K562 (cell line): Measurements from ENCODE around the gene TLE6. TPM values are rescaled to one million over a fixed set of nuclear protein-coding genes. Genes with fewer than 3 reads are reported as not detected.

Experiments
- AFF1 ChIP-seq, 2 experiments: fragments of 450-650 bp; IDR thresholded peaks; 2 replicates each; pipeline ENCODE4 v1.6.1; 2018; ENCODE audit warnings: mild to moderate bottlenecking in 2 of 2, low read depth in 1 of 2; ENCODE audit not compliant: partially characterized antibody in 2 of 2
- CREB5 ChIP-seq: fragments of 250-450 bp; sonication (Bioruptor Pico); IDR thresholded peaks from 2 replicates; pipeline ENCODE4 v1.5.0; 2020; ENCODE audit warnings: mild to moderate bottlenecking
- E2F8 ChIP-seq: fragments of 450-650 bp; IDR thresholded peaks from 2 replicates; pipeline ENCODE4 v1.7.1; 2018; ENCODE audit warnings: mild to moderate bottlenecking, low read depth; ENCODE audit not compliant: partially characterized antibody
- KAT2B ChIP-seq: IDR thresholded peaks from one replicate; pipeline ENCODE4 v1.6.1; 2012; ENCODE audit warnings: low read depth, mild to moderate bottlenecking, control low read depth, inconsistent platforms, low read length, moderate library complexity
- KDM5B ChIP-seq: fragments of 200-600 bp; sonication (generic); IDR thresholded peaks from 2 replicates; pipeline ENCODE4 v1.6.1; 2012; ENCODE audit warnings: low read depth, mild to moderate bottlenecking, moderate library complexity, low read length, control low read depth, inconsistent platforms; ENCODE audit not compliant: insufficient replicate concordance
- MTA1 ChIP-seq: fragments of 450-650 bp; IDR thresholded peaks from 2 replicates; pipeline ENCODE4 v1.6.1; 2017; ENCODE audit warnings: borderline replicate concordance
- MTA2 ChIP-seq: fragments of 450-650 bp; IDR thresholded peaks from 2 replicates; pipeline ENCODE4 v1.6.1; 2016; ENCODE audit warnings: low read depth
- POLR3A ChIP-seq: IDR thresholded peaks from 2 replicates; pipeline ENCODE4 v1.6.1; 2011; ENCODE audit warnings: borderline replicate concordance, mild to moderate bottlenecking, moderate library complexity; ENCODE audit not compliant: insufficient read length, insufficient read depth; ENCODE audit errors: extremely low read depth
- RBFOX2 ChIP-seq: fragments of 200-400 bp; formaldehyde crosslinking; IDR thresholded peaks from 2 replicates; pipeline ENCODE4 v1.6.1; 2017; ENCODE audit warnings: low read depth, mild to moderate bottlenecking, low read length, moderate library complexity
- SP2 ChIP-seq: IDR thresholded peaks from 2 replicates; pipeline ENCODE4 v1.6.1; 2011; ENCODE audit warnings: mild to moderate bottlenecking, low read depth, low read length, moderate library complexity; ENCODE audit not compliant: poor library complexity, severe bottlenecking; ENCODE audit errors: extremely low read depth
- SREBF1 ChIP-seq: fragments of 150-350 bp; IDR thresholded peaks from 2 replicates; pipeline ENCODE4 v1.6.1; 2014; ENCODE audit warnings: antibody characterized with exemption, low read depth, low read length, borderline replicate concordance
- polyA plus RNA-seq, 8 experiments: library from polyadenylated mRNA; depleted of rRNA in 4 of 8; stranded (reverse) in 5 of 8; unstranded in 3 of 8; fragments of >200 nt; fragmentation: Nextera tagmentation in 2 of 8; fragmentation: Illumina TruSeq in 1 of 8; extraction: Ambion mirVana in 2 of 8; extraction: Trizol in 1 of 8; gene quantifications; 2 replicates each; pipeline versions ENCODE4 v1.2.1 to v1.2.3, GENCODE V29; 2011 to 2014; ENCODE audit warnings: inconsistent platforms in 1 of 8, missing spikeins in 1 of 8
- total RNA-seq, 7 experiments: library from RNA; depleted of rRNA in 6 of 7; stranded (reverse); fragments of >200 nt in 6 of 7; fragmentation: Illumina TruSeq in 2 of 7; extraction: Trizol in 2 of 7; gene quantifications; 2 replicates each; pipeline versions ENCODE4 v1.2.1 to v1.2.3, GENCODE V29; 2011 to 2021; ENCODE audit warnings: low replicate concordance in 1 of 7
- TF ChIP-seq, protein P1 (sequence below): fragments of 450-650 bp; formaldehyde crosslinking; IDR thresholded peaks from 2 replicates; pipeline ENCODE4 v1.4.0; 2020; ENCODE audit warnings: mild to moderate bottlenecking, moderate library complexity

TLE6 gene
- total and polyA plus RNA-seq, 9 of the 15 experiments (the other 6 are each of a cell fraction or from before 2014, with no cell fraction given) = 1.1 to 6.1 (median 2.5) TPM

DNA sequence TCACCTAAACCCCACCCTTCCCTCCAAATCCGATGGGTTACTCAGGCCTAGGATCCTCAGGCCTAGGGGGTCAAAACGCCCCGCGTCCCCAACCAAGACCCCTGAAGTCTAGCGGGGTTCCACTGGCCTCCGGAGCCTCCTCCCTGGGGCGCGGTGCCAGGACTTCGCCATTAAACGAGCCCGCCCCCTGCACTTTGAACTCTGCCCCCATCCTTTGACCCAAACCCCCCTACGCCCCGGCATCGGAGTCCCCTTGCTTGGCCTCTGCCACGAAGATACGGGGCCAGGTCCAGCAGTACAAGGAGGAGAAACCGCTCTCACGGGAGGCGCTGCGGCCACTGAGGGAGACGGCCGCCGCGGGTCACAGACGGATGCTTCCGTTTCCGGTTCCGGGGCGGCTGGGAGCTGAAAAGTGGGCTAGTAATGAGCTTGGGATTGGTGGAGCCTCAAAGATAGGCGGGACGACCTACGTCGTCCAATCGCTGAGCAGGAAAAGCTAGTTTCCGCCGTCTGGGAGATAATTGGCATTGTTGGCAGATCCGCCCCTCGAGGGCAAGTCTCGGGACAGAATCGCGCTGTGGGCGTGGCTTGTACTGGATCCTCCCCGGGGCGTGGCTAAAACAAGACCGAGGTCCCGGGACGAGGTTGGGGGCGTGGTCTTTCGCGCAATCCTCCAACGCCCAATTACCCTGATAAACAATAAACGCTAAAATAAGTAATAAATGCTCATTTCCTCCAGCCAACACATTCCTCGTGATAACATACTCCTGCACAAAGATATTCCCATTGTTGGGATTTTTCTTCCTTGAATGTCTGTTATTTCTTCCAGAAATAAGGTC lies 26.9 kb upstream of the TLE6 start (continued):
- no peak for TF ChIP-seq CREB5 (CRISPR knock-in tag)
- TF ChIP-seq SP2 = peak; percentile 63
- no peak for TF ChIP-seq POLR3A
- TF ChIP-seq, protein P1, sequence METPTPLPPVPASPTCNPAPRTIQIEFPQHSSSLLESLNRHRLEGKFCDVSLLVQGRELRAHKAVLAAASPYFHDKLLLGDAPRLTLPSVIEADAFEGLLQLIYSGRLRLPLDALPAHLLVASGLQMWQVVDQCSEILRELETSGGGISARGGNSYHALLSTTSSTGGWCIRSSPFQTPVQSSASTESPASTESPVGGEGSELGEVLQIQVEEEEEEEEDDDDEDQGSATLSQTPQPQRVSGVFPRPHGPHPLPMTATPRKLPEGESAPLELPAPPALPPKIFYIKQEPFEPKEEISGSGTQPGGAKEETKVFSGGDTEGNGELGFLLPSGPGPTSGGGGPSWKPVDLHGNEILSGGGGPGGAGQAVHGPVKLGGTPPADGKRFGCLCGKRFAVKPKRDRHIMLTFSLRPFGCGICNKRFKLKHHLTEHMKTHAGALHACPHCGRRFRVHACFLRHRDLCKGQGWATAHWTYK (CRISPR knock-in tag) = no peak; the same call in 1 of the 2 replicates
- TF ChIP-seq MTA1 = peak; percentile 15; the same call in 1 of the 2 replicates
- peak; percentile 75 for TF ChIP-seq E2F8
- TF ChIP-seq RBFOX2 = peak; percentile 100
- TF ChIP-seq MTA2 = peak; percentile 83
- TF ChIP-seq AFF1 (IDR thresholded peaks at IDR 0.05; ENCODE audit: low read depth in 1 of 2, partially characterized antibody in 2 of 2) = peak in 1 of 2 experiments; percentile 89
- peak; percentile 80 for TF ChIP-seq KDM5B
- peak; percentile 48; the same call in 1 of the 2 replicates for TF ChIP-seq SREBF1
- TF ChIP-seq KAT2B = no peak
